ENCODE data around the gene PTGES3L. TPM values are rescaled to one million over a fixed set of nuclear protein-coding genes. Genes with fewer than 3 reads are reported as not detected.
A peak's percentile ranks its signal among the peaks of the same experiment; 100 is the strongest.
"Not testable (repeated sequence)": the region's sequence is repeated elsewhere in the genome, so short reads cannot be mapped to it uniquely, and the experiment has no call there.

Gene PTGES3L
- total and polyA plus RNA-seq, 2 of the 13 experiments (the other 11 are each of a cell fraction or from before 2014, with no cell fraction given): 1.2 to 2.9 TPM

DNA sequence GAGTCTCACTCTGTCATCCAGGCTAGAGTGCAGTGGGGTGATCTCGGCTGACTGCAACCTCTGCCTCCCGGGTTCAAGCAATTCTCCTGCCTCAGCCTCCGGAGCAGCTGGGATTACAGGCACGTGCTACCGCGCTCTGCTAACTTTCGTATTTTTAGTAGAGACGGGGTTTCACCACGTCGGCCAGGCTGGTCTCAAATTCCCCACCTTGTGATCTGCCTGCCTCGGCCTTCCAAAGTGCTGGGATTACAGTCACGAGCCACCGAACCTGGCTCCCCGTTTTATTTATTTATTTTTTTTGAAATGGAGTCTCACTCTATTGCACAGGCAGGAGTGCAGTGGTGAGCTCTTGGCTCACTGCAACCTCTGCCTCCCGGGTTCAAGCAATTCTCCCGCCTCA is 4.2 kb downstream of the PTGES3L start:
- DNase-seq (ENCODE audit: low spot score); H3K36me3 ChIP-seq (replicated peaks in 1 of 2; ENCODE audit: control insufficient read depth in 1 of 2, insufficient read depth in 2 of 2, low read length in 2 of 2); in situ Hi-C loops (cut with HindIII; ENCODE audit: extremely low pct_ligation_motif_present, low pct_unique_long_range_greater_than_20kb); H3K9ac ChIP-seq (ENCODE audit: insufficient read depth, low read depth, low read length); H3K4me3 ChIP-seq (replicated peaks in 1 of 3; ENCODE audit: insufficient read depth in 1 of 3, low read depth in 2 of 3, low read length in 3 of 3); intact Hi-C loops (cut with micrococcal nuclease; ENCODE audit: unreplicated experiment); FAIRE-seq; ATAC-seq; H4K20me1 ChIP-seq (ENCODE audit: insufficient read depth, low read length); H2AFZ ChIP-seq (ENCODE audit: low read length); CTCF ChIA-PET (ENCODE audit: low intra/inter-chr PET ratio, low total read pairs); H3K4me2 ChIP-seq (ENCODE audit: low read depth, low read length); H3K9me3 ChIP-seq (ENCODE audit: low read length); BruUV-seq (replicated peaks); H3K27me3 ChIP-seq (ENCODE audit: control insufficient read depth in 1 of 2, insufficient read depth in 2 of 2, low read length in 2 of 2); H3K79me2 ChIP-seq (ENCODE audit: insufficient read depth, low read length): not testable (repeated sequence)
- POLR2A ChIA-PET: interaction anchor here (1.0 to 2.9 kb wide), 3 partner anchors 15 to 26 kb away, joined by 3 to 20 read pairs (median 3); partner anchors contain the start of gene RPL27
- TF ChIP-seq ADNP (CRISPR knock-in tag; IDR thresholded peaks at IDR 0.05): 0 out of 2 replicates have a peak, but pooled peaks have one; percentile 1
- TF ChIP-seq ZBTB38 (CRISPR knock-in tag; IDR thresholded peaks at IDR 0.05): 0 out of 2 replicates have a peak, but pooled peaks have one; percentile 39
- TF ChIP-seq, protein P1, sequence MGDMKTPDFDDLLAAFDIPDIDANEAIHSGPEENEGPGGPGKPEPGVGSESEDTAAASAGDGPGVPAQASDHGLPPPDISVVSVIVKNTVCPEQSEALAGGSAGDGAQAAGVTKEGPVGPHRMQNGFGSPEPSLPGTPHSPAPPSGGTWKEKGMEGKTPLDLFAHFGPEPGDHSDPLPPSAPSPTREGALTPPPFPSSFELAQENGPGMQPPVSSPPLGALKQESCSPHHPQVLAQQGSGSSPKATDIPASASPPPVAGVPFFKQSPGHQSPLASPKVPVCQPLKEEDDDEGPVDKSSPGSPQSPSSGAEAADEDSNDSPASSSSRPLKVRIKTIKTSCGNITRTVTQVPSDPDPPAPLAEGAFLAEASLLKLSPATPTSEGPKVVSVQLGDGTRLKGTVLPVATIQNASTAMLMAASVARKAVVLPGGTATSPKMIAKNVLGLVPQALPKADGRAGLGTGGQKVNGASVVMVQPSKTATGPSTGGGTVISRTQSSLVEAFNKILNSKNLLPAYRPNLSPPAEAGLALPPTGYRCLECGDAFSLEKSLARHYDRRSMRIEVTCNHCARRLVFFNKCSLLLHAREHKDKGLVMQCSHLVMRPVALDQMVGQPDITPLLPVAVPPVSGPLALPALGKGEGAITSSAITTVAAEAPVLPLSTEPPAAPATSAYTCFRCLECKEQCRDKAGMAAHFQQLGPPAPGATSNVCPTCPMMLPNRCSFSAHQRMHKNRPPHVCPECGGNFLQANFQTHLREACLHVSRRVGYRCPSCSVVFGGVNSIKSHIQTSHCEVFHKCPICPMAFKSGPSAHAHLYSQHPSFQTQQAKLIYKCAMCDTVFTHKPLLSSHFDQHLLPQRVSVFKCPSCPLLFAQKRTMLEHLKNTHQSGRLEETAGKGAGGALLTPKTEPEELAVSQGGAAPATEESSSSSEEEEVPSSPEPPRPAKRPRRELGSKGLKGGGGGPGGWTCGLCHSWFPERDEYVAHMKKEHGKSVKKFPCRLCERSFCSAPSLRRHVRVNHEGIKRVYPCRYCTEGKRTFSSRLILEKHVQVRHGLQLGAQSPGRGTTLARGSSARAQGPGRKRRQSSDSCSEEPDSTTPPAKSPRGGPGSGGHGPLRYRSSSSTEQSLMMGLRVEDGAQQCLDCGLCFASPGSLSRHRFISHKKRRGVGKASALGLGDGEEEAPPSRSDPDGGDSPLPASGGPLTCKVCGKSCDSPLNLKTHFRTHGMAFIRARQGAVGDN (CRISPR knock-in tag; IDR thresholded peaks at IDR 0.05): peak; percentile 28; the same call in 1 of the 2 replicates
- H3K27ac ChIP-seq (ENCODE audit: extremely low read length, insufficient read depth, low read length): peak overlapping the region; percentile 39
- WGBS (ENCODE audit: low lambda C conversion rate): 79% methylated on average over 16 of the region's 16 CpGs
- peaks cover 33% of the 10 kb centered on the region for H3K4me1 ChIP-seq (ENCODE audit: insufficient read depth, low read length)

DNA sequence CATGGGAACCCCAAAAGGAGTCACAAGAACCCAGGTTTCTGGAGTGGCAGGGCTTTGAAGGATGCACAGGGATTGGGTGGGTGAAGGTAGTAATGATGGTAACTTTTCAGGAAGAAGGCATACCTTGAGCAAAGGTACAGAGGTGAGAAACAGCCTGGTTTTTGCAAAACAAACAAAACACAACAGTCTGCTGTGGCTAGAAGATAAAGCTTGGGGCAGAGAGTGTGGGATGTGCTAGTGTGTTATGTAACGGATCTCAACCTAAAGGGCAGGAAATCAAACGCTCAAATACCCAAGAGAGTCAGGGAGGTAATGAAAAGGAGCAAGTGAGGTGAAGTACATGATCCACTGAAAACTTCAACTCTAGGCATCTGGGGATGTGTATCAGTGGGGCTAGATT is 4.6 kb downstream of the PTGES3L start:
- 4% methylated on average over 2 of the region's 2 CpGs for WGBS (ENCODE audit: low lambda C conversion rate)
- ChIA-PET POLR2A (interaction anchor here (0.8 to 2.9 kb wide), 4 partner anchors 16 to 33 kb away, joined by 3 to 20 read pairs (median 3); partner anchors contain the start of gene RPL27), CTCF (ENCODE audit: low intra/inter-chr PET ratio, low total read pairs) (no interaction called here)
- H2AFZ ChIP-seq (ENCODE audit: low read length): no peak overlapping the region
- no peaks in the 10 kb centered on the region for H3K79me2 ChIP-seq (ENCODE audit: insufficient read depth, low read length)
- in situ Hi-C loops (cut with HindIII; ENCODE audit: extremely low pct_ligation_motif_present, low pct_unique_long_range_greater_than_20kb) (no loop called here), intact Hi-C loops (cut with micrococcal nuclease; ENCODE audit: unreplicated experiment) (no loop called here)
- peak overlapping the region; percentile 39 for H3K27ac ChIP-seq (ENCODE audit: extremely low read length, insufficient read depth, low read length)
- H3K27me3 ChIP-seq (ENCODE audit: control insufficient read depth in 1 of 2, insufficient read depth in 2 of 2, low read length in 2 of 2): no peaks in the 10 kb centered on the region; a peak in 1 of 5 replicates
- no peaks in the 10 kb centered on the region for H3K36me3 ChIP-seq (replicated peaks in 1 of 2; ENCODE audit: control insufficient read depth in 1 of 2, insufficient read depth in 2 of 2, low read length in 2 of 2)
- ATAC-seq: peak; percentile 41
- peaks cover 33% of the 10 kb centered on the region for H3K4me1 ChIP-seq (ENCODE audit: insufficient read depth, low read length)
- H4K20me1 ChIP-seq (ENCODE audit: insufficient read depth, low read length): no peaks in the 10 kb centered on the region
- peak; percentile 56 for DNase-seq (ENCODE audit: low spot score)
- H3K4me3 ChIP-seq (replicated peaks in 1 of 3; ENCODE audit: insufficient read depth in 1 of 3, low read depth in 2 of 3, low read length in 3 of 3): no peak overlapping the region
- FAIRE-seq: no peak
- no TSS peak for BruUV-seq (replicated peaks)
- peak overlapping the region; percentile 26; the same call in 1 of the 2 replicates for H3K4me2 ChIP-seq (ENCODE audit: low read depth, low read length)
- no peaks in the 10 kb centered on the region for H3K9me3 ChIP-seq (ENCODE audit: low read length)
- H3K9ac ChIP-seq (ENCODE audit: insufficient read depth, low read depth, low read length): no peak overlapping the region
- TF ChIP-seq ZNF501 (CRISPR knock-in tag; IDR thresholded peaks at IDR 0.05): no peak
- no peak for TF ChIP-seq MEIS2 (CRISPR knock-in tag; IDR thresholded peaks at IDR 0.05)
- TF ChIP-seq MBD4 (IDR thresholded peaks at IDR 0.05; ENCODE audit: borderline replicate concordance, low read length): no peak
- no peak for TF ChIP-seq ZNF496 (CRISPR knock-in tag; IDR thresholded peaks at IDR 0.05; ENCODE audit: insufficient replicate concordance)
- no peak for TF ChIP-seq ZBTB3 (CRISPR knock-in tag; IDR thresholded peaks at IDR 0.05; ENCODE audit: borderline replicate concordance, low read depth)
- TF ChIP-seq KLF13 (CRISPR knock-in tag; IDR thresholded peaks at IDR 0.05): no peak
- 0 out of 2 replicates have a peak, but pooled peaks have one; percentile 10 for TF ChIP-seq NCOA2 (CRISPR knock-in tag; IDR thresholded peaks at IDR 0.05)
- TF ChIP-seq HDAC1 (CRISPR knock-in tag; IDR thresholded peaks at IDR 0.05): no peak
- no peak for TF ChIP-seq ZNF614 (CRISPR knock-in tag; IDR thresholded peaks at IDR 0.05; ENCODE audit: borderline replicate concordance)
- no peak for TF ChIP-seq TARDBP (CRISPR knock-in tag; IDR thresholded peaks at IDR 0.05)
- no peak for TF ChIP-seq SOX13 (IDR thresholded peaks at IDR 0.05)
- TF ChIP-seq SOX13 (CRISPR knock-in tag; conservative IDR thresholded peaks at IDR 0.05 in 1 of 2, IDR thresholded peaks at IDR 0.05 in 1 of 2): peak in 1 of 2 experiments; percentile 70; a peak in 2 of 4 replicates
- TF ChIP-seq AKAP8 (CRISPR knock-in tag; IDR thresholded peaks at IDR 0.05): peak; percentile 63; the same call in 1 of the 2 replicates

Measured in HepG2 (cell line).